Mucosa of descending colon (tissue), 3 donors: ENCODE results near the gene RPS6KC1. TPM values are rescaled to one million over a fixed set of nuclear protein-coding genes. Genes with fewer than 3 reads are reported as not detected.
A peak's percentile ranks its signal among the peaks of the same experiment; 100 is the strongest.
"Not testable (repeated sequence)": the region's sequence is repeated elsewhere in the genome, so short reads cannot be mapped to it uniquely, and the experiment has no call there.

Experiments
- ATAC-seq: fragments of 200-7000 bp; cut with Tn5 transposase; one replicate; pipeline ENCODE4 v1.9.1; 2020; ENCODE audit warnings: mild to moderate bottlenecking, moderate library complexity
- DNase-seq, 3 donors: peaks; one replicate each; pipeline ENCODE4 v3.0.0-alpha.2; 2020
- H3K36me3 ChIP-seq: fragments of 200-600 bp; one replicate; pipeline ENCODE4 v1.8.0; 2021; ENCODE audit warnings: low read depth, mild to moderate bottlenecking
- H3K4me1 ChIP-seq: fragments of 200-600 bp; one replicate; pipeline ENCODE4 v1.8.0; 2021; ENCODE audit warnings: low read depth, mild to moderate bottlenecking
- H3K4me3 ChIP-seq: fragments of 200-600 bp; one replicate; pipeline ENCODE4 v1.8.0; 2021; ENCODE audit warnings: mild to moderate bottlenecking
- H3K9me3 ChIP-seq: fragments of 200-600 bp; one replicate; pipeline ENCODE4 v1.8.0; 2021; ENCODE audit warnings: mild to moderate bottlenecking
- CTCF ChIP-seq: fragments of 200-600 bp; IDR thresholded peaks from one replicate; pipeline ENCODE4 v1.8.0; 2022; ENCODE audit warnings: antibody characterized with exemption, mild to moderate bottlenecking
- intact Hi-C, 2 donors: fragments of 100-400 bp; cut with DNase I in 1 of 2; cut with micrococcal nuclease in 1 of 2; formaldehyde crosslinking; loops; one replicate each; pipeline versions ENCODE4 v1.11.0 to v1.11.1; 2022; cut with DNase I, micrococcal nuclease
- total RNA-seq, 3 donors: library from RNA; stranded (reverse); fragmentation: NEBNext Ultra II Directional in 2 of 3; extraction: Animal tissue kit (Norgen Biotek cat#: 25700) in 2 of 3; gene quantifications; one replicate each; pipeline versions ENCODE4 v1.2.1 to v1.2.4, GENCODE V29; 2021 to 2023
- donor health status: DM: no; HTN: no; CAD: no; lungs with moderate emphysema.
- donor health status: DM: no; HTN: no; CAD: no.
- donor health status: DM: no; HTN: yes; CAD: no.

Gene RPS6KC1
- total RNA-seq, 3 donors from 2014 or later = 9.0 to 23.4 (median 9.2) TPM

GRCh38 chr1:213034713-213035112 lies 16.3 kb upstream of the RPS6KC1 start:
- no peak for DNase-seq
- no peaks in the 10 kb centered on the region for H3K36me3 ChIP-seq

GRCh38 chr1:213035573-213035972 lies 15.5 kb upstream of the RPS6KC1 start:
- intact Hi-C loops = no loop called here
- ATAC-seq = no peak
- Histone ChIP-seq H3K4me3 (no peak overlapping the region), H3K4me1 (no peaks in the 10 kb centered on the region), H3K9me3 (no peaks in the 10 kb centered on the region), H3K36me3 (no peaks in the 10 kb centered on the region)
- DNase-seq = no peak
- TF ChIP-seq CTCF = no peak

More at GRCh38 chr1:213034713-213035112, 16.3 kb upstream of the RPS6KC1 start:
- H3K4me3 ChIP-seq = no peak overlapping the region
- TF ChIP-seq CTCF = no peak
- H3K4me1 ChIP-seq = no peaks in the 10 kb centered on the region
- H3K9me3 ChIP-seq = no peaks in the 10 kb centered on the region
- ATAC-seq = no peak
- intact Hi-C loops = no loop called here

- intact Hi-C loops = no loop called here
- no peak for DNase-seq
- H3K4me3 ChIP-seq = no peak overlapping the region
- no peak for ATAC-seq
- H3K4me1 ChIP-seq = no peaks in the 10 kb centered on the region
- no peak for TF ChIP-seq CTCF
- no peaks in the 10 kb centered on the region for H3K36me3 ChIP-seq
- no peaks in the 10 kb centered on the region for H3K9me3 ChIP-seq
These were observed 9.6 kb upstream of the RPS6KC1 start for GRCh38 chr1:213041443-213041842.

GRCh38 chr1:213045321-213046226 lies 5.5 kb upstream of the RPS6KC1 start:
- H3K4me3 ChIP-seq, H3K9me3 ChIP-seq, ATAC-seq, intact Hi-C loops, H3K36me3 ChIP-seq, DNase-seq, H3K4me1 ChIP-seq: not testable (repeated sequence)

GRCh38 chr1:213049232-213049631 lies 1.8 kb upstream of the RPS6KC1 start:
- DNase-seq = no peak
- Histone ChIP-seq H3K4me3 (no peak overlapping the region), H3K36me3 (no peaks in the 10 kb centered on the region), H3K9me3 (no peaks in the 10 kb centered on the region), H3K4me1 (peaks cover 12% of the 10 kb centered on the region)
- no peak for TF ChIP-seq CTCF
- ATAC-seq = no peak
- intact Hi-C loops = no loop called here

GRCh38 chr1:213050745-213051126 lies 305 bp upstream of the RPS6KC1 start:
- intact Hi-C loops = no loop called here
- H3K36me3 ChIP-seq = no peaks in the 10 kb centered on the region
- H3K4me1 ChIP-seq = peaks cover 12% of the 10 kb centered on the region
- ATAC-seq (peak; percentile 60), DNase-seq (no peak)
- no peaks in the 10 kb centered on the region for H3K9me3 ChIP-seq
- H3K4me3 ChIP-seq = peak overlapping the region; percentile 87
- TF ChIP-seq CTCF = no peak
